Stomach (tissue), 4 donors: ENCODE measurements around the gene AFF1.

Source experiments
- CTCF ChIP-seq, 7 experiments: fragments of 450-650 bp in 4 of 7; fragments of 200-600 bp in 3 of 7; sonication (generic) in 3 of 7; IDR thresholded peaks; one replicate each; pipeline ENCODE4 v1.5.1; 2016 to 2019; ENCODE audit warnings: antibody characterized with exemption in 7 of 7, control low read depth in 2 of 7, mild to moderate bottlenecking in 1 of 7
- POLR2AphosphoS5 ChIP-seq, 3 donors: sonication (generic); formaldehyde crosslinking; IDR thresholded peaks; one replicate each; pipeline ENCODE4 v1.6.1; 2016; ENCODE audit warnings: antibody characterized with exemption in 3 of 3

- TF ChIP-seq CTCF (IDR thresholded peaks at IDR 0.05), result no peak
- TF ChIP-seq POLR2AphosphoS5 (IDR thresholded peaks at IDR 0.05), result no peak
Observed at GRCh38 chr4:87101543-87102199, 166.9 kb downstream of the AFF1 start.
